22Rv1 (cell line): Measurements from ENCODE around the gene ATXN1.
"Not testable (repeated sequence)": the region's sequence is repeated elsewhere in the genome, so short reads cannot be mapped to it uniquely, and the experiment has no call there.

Source experiments
- H3K27ac ChIP-seq: fragments of 450-650 bp; 2 replicates; pipeline ENCODE4 v1.5.1; 2017
- CTCF ChIP-seq: fragments of 450-650 bp; IDR thresholded peaks from 2 replicates; pipeline ENCODE4 v1.5.1; 2017; ENCODE audit warnings: mild to moderate bottlenecking
- ZFX ChIP-seq: fragments of 450-650 bp; IDR thresholded peaks from 2 replicates; pipeline ENCODE4 v1.6.1; 2017; ENCODE audit warnings: antibody characterized with exemption, borderline replicate concordance

The ATXN1 gene

DNA sequence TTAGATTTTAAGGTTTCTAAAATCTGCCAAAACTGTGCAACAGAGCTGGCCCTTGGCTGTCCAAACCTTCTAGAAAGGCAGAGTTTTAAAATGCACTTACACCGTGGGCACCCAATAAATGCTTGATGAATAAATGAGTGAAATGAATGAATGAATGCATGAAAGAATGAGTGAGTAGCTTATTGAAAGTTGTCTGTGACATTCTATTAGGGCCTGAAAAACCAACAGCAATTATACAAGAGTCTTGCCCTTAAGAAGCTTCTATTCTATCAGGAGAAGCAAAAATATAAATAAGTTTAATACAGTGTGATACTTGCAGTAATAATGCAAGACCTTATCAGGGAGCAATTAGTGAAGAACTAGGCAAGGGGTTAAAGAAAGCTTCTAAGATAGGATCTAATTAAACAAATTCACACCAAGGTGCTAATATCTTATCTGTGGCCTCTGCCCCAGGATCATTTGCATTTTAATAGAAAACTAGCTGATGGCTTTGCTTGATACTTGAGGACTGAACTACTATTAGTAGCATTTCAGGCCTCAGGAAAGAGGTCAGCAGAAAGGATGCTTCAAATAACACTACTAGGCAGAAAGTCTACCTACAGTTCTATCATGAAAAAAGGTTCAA lies 292.2 kb downstream of the ATXN1 start:
- TF ChIP-seq CTCF: no peak
- H3K27ac ChIP-seq: no peak overlapping the region

DNA sequence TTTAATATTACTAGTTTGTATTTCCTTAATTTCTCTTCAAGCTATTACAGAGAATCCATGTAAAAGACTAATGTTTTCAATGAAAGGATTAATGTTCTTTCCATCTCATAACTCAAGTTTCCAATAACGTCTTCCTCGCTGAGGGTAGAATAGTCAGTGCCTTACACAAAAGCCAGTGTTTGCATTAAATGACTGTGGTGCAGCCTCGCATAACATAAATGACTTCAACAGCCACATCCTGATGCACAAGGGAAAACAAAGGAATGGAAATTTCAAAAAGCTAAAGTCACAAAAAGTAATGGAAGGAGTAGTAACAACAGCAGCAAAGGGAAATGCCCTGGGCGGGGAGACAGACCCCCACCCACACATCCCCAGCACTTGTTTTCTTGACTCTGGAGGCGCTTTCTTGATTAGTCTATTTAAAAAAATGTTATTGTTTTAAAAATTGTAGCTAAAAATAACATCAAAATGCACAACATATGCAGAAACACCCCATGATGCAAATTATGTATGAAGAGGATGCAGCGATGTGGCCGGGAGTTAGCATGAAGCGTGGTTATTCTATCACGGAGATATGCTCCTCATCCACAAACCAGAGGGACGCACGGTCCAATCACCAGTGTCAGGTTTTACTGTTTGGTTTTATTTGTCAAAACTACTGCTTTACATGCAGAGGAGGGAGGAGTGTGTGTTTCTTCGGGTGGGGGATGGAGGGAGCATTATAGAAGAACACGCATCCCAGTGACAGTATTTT lies 294.3 kb downstream of the ATXN1 start:
- TF ChIP-seq ZFX: no peak
- TF ChIP-seq CTCF: no peak

GRCh38 chr6:16464045-16464444 lies 297.2 kb downstream of the ATXN1 start:
- no peak overlapping the region for H3K27ac ChIP-seq
- TF ChIP-seq ZFX (no peak), CTCF (no peak)

More for the DNA sequence above, 294.3 kb downstream of the ATXN1 start:
- no peak overlapping the region for H3K27ac ChIP-seq

- H3K27ac ChIP-seq: not testable (repeated sequence)
Observed at GRCh38 chr6:16463246-16463645, 298.0 kb downstream of the ATXN1 start.

DNA sequence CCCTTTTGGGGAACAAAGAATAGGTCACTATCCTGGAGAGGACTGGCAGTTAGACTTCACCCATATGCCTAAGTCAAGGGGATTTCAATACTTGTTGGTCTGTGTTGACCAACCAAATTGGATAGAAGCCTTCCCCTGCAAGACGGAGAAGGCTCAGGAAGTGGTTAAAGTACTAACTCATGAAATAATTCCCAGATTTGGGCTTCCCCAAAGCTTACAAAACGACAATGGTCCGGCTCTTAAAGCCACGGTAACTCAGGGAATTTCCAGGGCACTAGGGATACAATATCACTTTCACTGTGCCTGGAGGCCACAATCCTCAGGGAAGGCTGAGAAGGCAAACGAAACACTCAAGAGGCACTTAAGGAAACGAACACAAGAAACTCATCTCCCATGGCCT lies 299.8 kb downstream of the ATXN1 start:
- no peak for TF ChIP-seq ZFX
- no peak for TF ChIP-seq CTCF
- no peak overlapping the region for H3K27ac ChIP-seq

DNA sequence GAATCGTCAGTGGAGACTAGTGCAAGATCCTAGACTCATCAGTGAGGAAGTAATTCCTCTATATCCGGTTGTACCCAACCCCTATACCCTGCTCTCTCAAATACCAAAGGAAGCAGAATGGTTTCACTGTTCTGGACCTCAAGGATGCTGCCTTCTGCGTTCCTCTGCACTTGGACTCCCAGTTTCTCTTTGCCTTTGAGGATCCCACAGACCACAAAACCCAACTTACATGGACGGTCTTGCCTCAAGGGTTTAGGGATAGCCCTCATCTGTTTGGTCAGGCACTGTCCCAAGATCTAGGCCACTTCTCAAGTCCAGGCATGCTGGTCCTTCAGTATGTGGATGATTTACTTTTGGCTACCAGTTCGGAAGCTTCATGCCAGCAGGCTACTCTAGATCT lies 301.8 kb downstream of the ATXN1 start:
- not testable (repeated sequence) for H3K27ac ChIP-seq

DNA sequence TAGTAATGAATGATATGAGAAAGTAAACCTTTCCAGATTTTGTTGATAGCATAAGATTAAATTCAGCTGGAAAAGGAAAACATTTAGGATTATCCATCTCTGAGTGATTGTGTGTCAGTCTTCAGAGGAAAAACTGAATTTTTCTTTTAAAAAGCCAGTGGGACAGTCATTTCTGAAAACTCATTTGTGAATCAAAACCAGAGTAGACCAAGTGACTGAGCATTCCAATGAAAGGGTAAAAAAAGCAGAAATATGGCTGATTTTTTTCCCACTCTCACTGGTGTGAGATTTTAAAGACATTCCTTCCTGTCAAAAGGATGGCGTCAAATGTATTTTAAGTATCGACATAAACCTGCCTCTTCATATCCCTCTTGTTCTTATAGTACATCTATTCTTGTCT lies 308.9 kb downstream of the ATXN1 start:
- H3K27ac ChIP-seq: no peak overlapping the region
- no peak for TF ChIP-seq ZFX
- no peak for TF ChIP-seq CTCF

DNA sequence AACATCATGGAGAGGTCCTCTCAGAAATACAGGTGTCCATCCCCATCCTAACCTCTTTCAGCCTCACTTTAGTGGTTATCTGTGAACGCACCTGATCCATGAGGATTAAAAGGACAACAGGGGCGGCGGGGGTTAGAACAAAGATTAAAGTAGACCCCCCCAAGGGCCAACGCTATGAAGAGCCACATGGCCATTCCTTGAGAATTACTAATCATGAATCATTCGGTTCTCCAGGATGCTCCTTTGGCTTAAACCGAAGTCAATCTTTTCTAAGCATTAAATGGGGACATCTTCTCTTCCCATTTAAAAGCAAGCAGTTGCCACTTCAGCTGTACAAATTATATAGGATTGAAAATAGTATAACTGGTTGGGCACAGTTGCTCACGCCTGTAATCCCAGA lies 310.4 kb downstream of the ATXN1 start:
- H3K27ac ChIP-seq: no peak overlapping the region
- TF ChIP-seq CTCF (no peak), ZFX (no peak)
